ENCODE measurements around the gene ADAMTSL2.

- no peak for TF ChIP-seq ZNF263 (CRISPR knock-in tag; IDR thresholded peaks at IDR 0.05; ENCODE audit: low read depth)
- no peak for TF ChIP-seq CTCF (IDR thresholded peaks at IDR 0.05)
- TF ChIP-seq, protein P1, sequence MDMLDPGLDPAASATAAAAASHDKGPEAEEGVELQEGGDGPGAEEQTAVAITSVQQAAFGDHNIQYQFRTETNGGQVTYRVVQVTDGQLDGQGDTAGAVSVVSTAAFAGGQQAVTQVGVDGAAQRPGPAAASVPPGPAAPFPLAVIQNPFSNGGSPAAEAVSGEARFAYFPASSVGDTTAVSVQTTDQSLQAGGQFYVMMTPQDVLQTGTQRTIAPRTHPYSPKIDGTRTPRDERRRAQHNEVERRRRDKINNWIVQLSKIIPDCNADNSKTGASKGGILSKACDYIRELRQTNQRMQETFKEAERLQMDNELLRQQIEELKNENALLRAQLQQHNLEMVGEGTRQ (CRISPR knock-in tag; IDR thresholded peaks at IDR 0.05) = no peak
- no peak for TF ChIP-seq STAT6 (CRISPR knock-in tag; conservative IDR thresholded peaks at IDR 0.05; ENCODE audit: low read depth)
- no peak for TF ChIP-seq ZNF423 (CRISPR knock-in tag; IDR thresholded peaks at IDR 0.05)
These were observed 45.0 kb upstream of the ADAMTSL2 start for GRCh38 chr9:133489253-133490190.
